ENCODE data around the gene SMAD4. TPM values are rescaled to one million over a fixed set of nuclear protein-coding genes. Genes with fewer than 3 reads are reported as not detected.

SMAD4 gene
- total RNA-seq = 112 TPM
- long read RNA-seq, full-length matches to known transcripts = 103 of 136 reads
- long read RNA-seq, partial matches to known transcripts = 9 of 136 reads
- long read RNA-seq, other reads (novel, unspliced or antisense) = 24 of 136 reads

GRCh38 chr18:51029694-51030536 lies at the start of gene SMAD4:
SMAD4 (plus strand) TSS chr18:51030213; CDS start chr18:51047047, 16,834 bp downstream.
- TF ChIP-seq CTCF (IDR thresholded peaks at IDR 0.05) = no peak
- ATAC-seq (peak; percentile 95), DNase-seq (peak; percentile 99)
- Histone ChIP-seq H3K27me3 (no peaks in the 10 kb centered on the region), H3K27ac (peak within 1 kb of the TSS; percentile 96), H3K4me1 (peaks cover 40% of the 10 kb centered on the region), H3K36me3 (peaks cover 4% of the 10 kb centered on the region), H3K4me3 (peak within 1 kb of the TSS; percentile 67), H3K9me3 (no peaks in the 10 kb centered on the region)
- intact Hi-C loops (cut with DNase I) = no loop called here

- Histone ChIP-seq H3K36me3 (peaks cover 39% of the 10 kb centered on the region), H3K27ac (no peak overlapping the region), H3K4me1 (no peaks in the 10 kb centered on the region), H3K27me3 (no peaks in the 10 kb centered on the region), H3K4me3 (no peak overlapping the region), H3K9me3 (no peaks in the 10 kb centered on the region)
- intact Hi-C loops (cut with DNase I) = no loop called here
- TF ChIP-seq CTCF (IDR thresholded peaks at IDR 0.05) = no peak
- DNase-seq (no peak), ATAC-seq (no peak)
Observed at GRCh38 chr18:50981381-50981780, 48.6 kb upstream of the SMAD4 start.

GRCh38 chr18:50982086-50982801 lies 47.8 kb upstream of the SMAD4 start:
- no peak for TF ChIP-seq CTCF (IDR thresholded peaks at IDR 0.05)
- Histone ChIP-seq H3K9me3 (no peaks in the 10 kb centered on the region), H3K4me3 (no peak overlapping the region), H3K27me3 (no peaks in the 10 kb centered on the region), H3K4me1 (no peaks in the 10 kb centered on the region), H3K36me3 (peaks cover 30% of the 10 kb centered on the region), H3K27ac (no peak overlapping the region)
- intact Hi-C loops (cut with DNase I) = no loop called here
- no peak for ATAC-seq
- no peak for DNase-seq

GRCh38 chr18:50982802-50983179 lies 47.2 kb upstream of the SMAD4 start:
- Histone ChIP-seq H3K27ac (no peak overlapping the region), H3K4me3 (no peak overlapping the region), H3K9me3 (no peaks in the 10 kb centered on the region), H3K36me3 (peaks cover 24% of the 10 kb centered on the region), H3K27me3 (no peaks in the 10 kb centered on the region), H3K4me1 (no peaks in the 10 kb centered on the region)
- TF ChIP-seq CTCF (IDR thresholded peaks at IDR 0.05) = no peak
- intact Hi-C loops (cut with DNase I) = no loop called here
- DNase-seq (no peak), ATAC-seq (no peak)

GRCh38 chr18:50986360-50987087 lies 43.5 kb upstream of the SMAD4 start:
- ATAC-seq = no peak
- Histone ChIP-seq H3K36me3 (peaks cover 16% of the 10 kb centered on the region), H3K4me3 (no peak overlapping the region), H3K4me1 (no peaks in the 10 kb centered on the region), H3K9me3 (no peaks in the 10 kb centered on the region), H3K27me3 (no peaks in the 10 kb centered on the region), H3K27ac (no peak overlapping the region)
- DNase-seq = no peak
- intact Hi-C loops (cut with DNase I) = no loop called here
- no peak for TF ChIP-seq CTCF (IDR thresholded peaks at IDR 0.05)
